Measurements from ENCODE around the gene CCT7. TPM values are rescaled to one million over a fixed set of nuclear protein-coding genes. Genes with fewer than 3 reads are reported as not detected.

The CCT7 gene
- total RNA-seq, 1 experiment from 2014 or later = 482 TPM

DNA sequence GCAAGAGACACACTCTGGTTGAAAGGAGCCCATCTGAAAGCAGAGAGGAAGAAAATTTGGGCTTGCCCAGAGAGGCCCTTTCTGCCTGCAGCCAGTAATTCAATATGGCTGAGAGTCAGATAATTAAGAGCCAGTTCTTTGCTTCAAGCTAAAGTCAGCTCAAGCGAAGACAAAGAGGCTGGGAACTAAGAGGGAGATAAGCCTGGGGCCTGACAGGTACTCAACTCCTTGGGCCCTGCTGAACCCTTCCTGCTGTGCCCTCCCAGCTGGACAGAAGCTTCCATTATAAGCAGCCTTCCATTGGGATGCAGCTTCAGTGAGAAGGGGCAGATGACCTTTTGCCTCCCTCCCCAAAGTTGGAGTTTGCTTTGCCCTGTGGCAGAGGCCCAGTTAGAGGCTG is 38.2 kb downstream of the CCT7 start:
- ATAC-seq = no peak
- Mint-ChIP-seq H3K4me1 (peaks cover 14% of the 10 kb centered on the region), H3K4me3 (no peak overlapping the region), H3K27me3 (ENCODE audit: low read depth) (peaks cover 33% of the 10 kb centered on the region), H3K9me3 (no peaks in the 10 kb centered on the region), H3K27ac (no peak overlapping the region), H3K36me3 (no peaks in the 10 kb centered on the region)
- DNase-seq (ENCODE audit: low spot score) = no peak
- ChIA-PET CTCF (interaction anchor here (1.0 to 1.4 kb wide), 3 partner anchors 11 to 95 kb away, joined by 3 to 4 read pairs (median 3); no protein-coding TSS in a partner anchor), POLR2A (no interaction called here)
- TF ChIP-seq NR2C2 (CRISPR knock-in tag; IDR thresholded peaks at IDR 0.05) (no peak), USF1 (CRISPR knock-in tag; IDR thresholded peaks at IDR 0.05) (no peak), USF2 (CRISPR knock-in tag; IDR thresholded peaks at IDR 0.05) (no peak), RELA (CRISPR knock-in tag; IDR thresholded peaks at IDR 0.05; ENCODE audit: borderline replicate concordance) (no peak), NFATC4 (CRISPR knock-in tag; IDR thresholded peaks at IDR 0.05) (no peak), SMAD4 (CRISPR knock-in tag; IDR thresholded peaks at IDR 0.05) (no peak), CREB1 (CRISPR knock-in tag; IDR thresholded peaks at IDR 0.05) (no peak), CDX4 (CRISPR knock-in tag; IDR thresholded peaks at IDR 0.05; ENCODE audit: borderline replicate concordance) (no peak), ZNF416 (CRISPR knock-in tag; IDR thresholded peaks at IDR 0.05) (no peak), ELF4 (CRISPR knock-in tag; IDR thresholded peaks at IDR 0.05; ENCODE audit: low read depth) (no peak), STAT6 (CRISPR knock-in tag; conservative IDR thresholded peaks at IDR 0.05; ENCODE audit: low read depth) (no peak)

DNA sequence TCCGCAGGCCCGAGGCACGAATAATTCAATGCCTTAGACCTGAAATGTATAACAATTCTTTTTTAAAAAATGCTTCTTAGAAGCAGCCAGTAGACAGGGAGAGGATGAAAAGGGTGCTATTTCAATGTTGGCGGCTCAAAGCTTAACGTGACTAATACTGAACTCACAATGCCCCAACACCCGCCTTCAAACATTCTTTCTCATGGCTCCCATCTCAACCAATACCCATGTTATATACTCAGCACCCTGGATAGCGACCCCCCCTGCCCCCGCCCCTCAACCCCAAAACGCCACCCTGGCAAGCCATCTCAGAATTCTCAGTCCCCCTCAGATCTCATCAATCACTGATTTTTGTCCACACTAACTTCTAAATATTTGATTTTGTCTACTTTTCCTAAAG is 45.7 kb downstream of the CCT7 start:
- H3K9me3 Mint-ChIP-seq = no peaks in the 10 kb centered on the region
- DNase-seq (ENCODE audit: low spot score) = no peak
- TF ChIP-seq, protein P1, sequence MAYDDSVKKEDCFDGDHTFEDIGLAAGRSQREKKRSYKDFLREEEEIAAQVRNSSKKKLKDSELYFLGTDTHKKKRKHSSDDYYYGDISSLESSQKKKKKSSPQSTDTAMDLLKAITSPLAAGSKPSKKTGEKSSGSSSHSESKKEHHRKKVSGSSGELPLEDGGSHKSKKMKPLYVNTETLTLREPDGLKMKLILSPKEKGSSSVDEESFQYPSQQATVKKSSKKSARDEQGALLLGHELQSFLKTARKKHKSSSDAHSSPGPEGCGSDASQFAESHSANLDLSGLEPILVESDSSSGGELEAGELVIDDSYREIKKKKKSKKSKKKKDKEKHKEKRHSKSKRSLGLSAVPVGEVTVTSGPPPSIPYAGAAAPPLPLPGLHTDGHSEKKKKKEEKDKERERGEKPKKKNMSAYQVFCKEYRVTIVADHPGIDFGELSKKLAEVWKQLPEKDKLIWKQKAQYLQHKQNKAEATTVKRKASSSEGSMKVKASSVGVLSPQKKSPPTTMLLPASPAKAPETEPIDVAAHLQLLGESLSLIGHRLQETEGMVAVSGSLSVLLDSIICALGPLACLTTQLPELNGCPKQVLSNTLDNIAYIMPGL (CRISPR knock-in tag; IDR thresholded peaks at IDR 0.05) = no peak
- no peak for TF ChIP-seq RORB (CRISPR knock-in tag; IDR thresholded peaks at IDR 0.05)
- no peak for TF ChIP-seq NR3C1 (CRISPR knock-in tag; conservative IDR thresholded peaks at IDR 0.05; ENCODE audit: low read depth)
- no peak for TF ChIP-seq ZNF232 (CRISPR knock-in tag; IDR thresholded peaks at IDR 0.05)
- no peak for TF ChIP-seq SMAD4 (CRISPR knock-in tag; IDR thresholded peaks at IDR 0.05)
- TF ChIP-seq, protein P2, sequence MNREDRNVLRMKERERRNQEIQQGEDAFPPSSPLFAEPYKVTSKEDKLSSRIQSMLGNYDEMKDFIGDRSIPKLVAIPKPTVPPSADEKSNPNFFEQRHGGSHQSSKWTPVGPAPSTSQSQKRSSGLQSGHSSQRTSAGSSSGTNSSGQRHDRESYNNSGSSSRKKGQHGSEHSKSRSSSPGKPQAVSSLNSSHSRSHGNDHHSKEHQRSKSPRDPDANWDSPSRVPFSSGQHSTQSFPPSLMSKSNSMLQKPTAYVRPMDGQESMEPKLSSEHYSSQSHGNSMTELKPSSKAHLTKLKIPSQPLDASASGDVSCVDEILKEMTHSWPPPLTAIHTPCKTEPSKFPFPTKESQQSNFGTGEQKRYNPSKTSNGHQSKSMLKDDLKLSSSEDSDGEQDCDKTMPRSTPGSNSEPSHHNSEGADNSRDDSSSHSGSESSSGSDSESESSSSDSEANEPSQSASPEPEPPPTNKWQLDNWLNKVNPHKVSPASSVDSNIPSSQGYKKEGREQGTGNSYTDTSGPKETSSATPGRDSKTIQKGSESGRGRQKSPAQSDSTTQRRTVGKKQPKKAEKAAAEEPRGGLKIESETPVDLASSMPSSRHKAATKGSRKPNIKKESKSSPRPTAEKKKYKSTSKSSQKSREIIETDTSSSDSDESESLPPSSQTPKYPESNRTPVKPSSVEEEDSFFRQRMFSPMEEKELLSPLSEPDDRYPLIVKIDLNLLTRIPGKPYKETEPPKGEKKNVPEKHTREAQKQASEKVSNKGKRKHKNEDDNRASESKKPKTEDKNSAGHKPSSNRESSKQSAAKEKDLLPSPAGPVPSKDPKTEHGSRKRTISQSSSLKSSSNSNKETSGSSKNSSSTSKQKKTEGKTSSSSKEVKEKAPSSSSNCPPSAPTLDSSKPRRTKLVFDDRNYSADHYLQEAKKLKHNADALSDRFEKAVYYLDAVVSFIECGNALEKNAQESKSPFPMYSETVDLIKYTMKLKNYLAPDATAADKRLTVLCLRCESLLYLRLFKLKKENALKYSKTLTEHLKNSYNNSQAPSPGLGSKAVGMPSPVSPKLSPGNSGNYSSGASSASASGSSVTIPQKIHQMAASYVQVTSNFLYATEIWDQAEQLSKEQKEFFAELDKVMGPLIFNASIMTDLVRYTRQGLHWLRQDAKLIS (CRISPR knock-in tag; IDR thresholded peaks at IDR 0.05; ENCODE audit: borderline replicate concordance) = no peak
- TF ChIP-seq ZNF121 (CRISPR knock-in tag; IDR thresholded peaks at IDR 0.05) = no peak
- no peak for TF ChIP-seq FOXP1 (CRISPR knock-in tag; IDR thresholded peaks at IDR 0.05; ENCODE audit: borderline replicate concordance)
- no peak overlapping the region for H3K27ac Mint-ChIP-seq
- ChIA-PET CTCF (interaction anchor here (1.0 to 2.1 kb wide), 7 partner anchors 10 to 80 kb away, joined by 3 to 9 read pairs (median 5); partner anchors contain the start of gene EGR4), POLR2A (no interaction called here)
- H3K36me3 Mint-ChIP-seq = peaks cover 6% of the 10 kb centered on the region; the same call in 1 of the 2 replicates
- no peak overlapping the region for H3K4me3 Mint-ChIP-seq
- H3K4me1 Mint-ChIP-seq = peaks cover 14% of the 10 kb centered on the region
- no peaks in the 10 kb centered on the region for H3K27me3 Mint-ChIP-seq (ENCODE audit: low read depth)
- no peak for ATAC-seq

All from WTC11 (cell line).